HepG2 (cell line): ENCODE measurements around the gene DUSP16. TPM values are rescaled to one million over a fixed set of nuclear protein-coding genes. Genes with fewer than 3 reads are reported as not detected.

ENCODE experiments used
- ATAD3A ChIP-seq: sonication (generic); formaldehyde crosslinking; IDR thresholded peaks from 2 replicates; pipeline ENCODE4 v1.4.0; 2020; ENCODE audit warnings: missing genetic modification reagents
- CBX5 ChIP-seq: sonication (generic); formaldehyde crosslinking; IDR thresholded peaks from 2 replicates; pipeline ENCODE4 v1.4.0; 2020; ENCODE audit warnings: missing genetic modification reagents, borderline replicate concordance
- FOXA3 ChIP-seq: IDR thresholded peaks from 2 replicates; pipeline ENCODE4 v1.6.1; 2016; ENCODE audit warnings: missing genetic modification reagents, missing compliant biosample characterization
- HIC2 ChIP-seq: sonication (generic); formaldehyde crosslinking; IDR thresholded peaks from 2 replicates; pipeline ENCODE4 v1.9.0; 2022; ENCODE audit warnings: low read depth, missing genetic modification reagents
- KDM5A ChIP-seq: fragments of 200-600 bp; sonication (generic); IDR thresholded peaks from 2 replicates; pipeline ENCODE4 v1.7.0; 2018; ENCODE audit warnings: antibody characterized with exemption, mild to moderate bottlenecking, low read length, borderline replicate concordance
- NCOA2 ChIP-seq: sonication (generic); formaldehyde crosslinking; IDR thresholded peaks from 2 replicates; pipeline ENCODE4 v1.8.0; 2022; ENCODE audit warnings: inconsistent platforms
- NFIC ChIP-seq: IDR thresholded peaks from 2 replicates; pipeline ENCODE4 v1.6.1; 2012; ENCODE audit warnings: mild to moderate bottlenecking, low read length, inconsistent platforms
- SMC3 ChIP-seq: IDR thresholded peaks from 2 replicates; pipeline ENCODE4 v1.6.1; 2011; ENCODE audit warnings: low read length, improper control_type of control experiment
- WIZ ChIP-seq: sonication (generic); formaldehyde crosslinking; IDR thresholded peaks from 2 replicates; pipeline ENCODE4 v1.5.1; 2020; ENCODE audit warnings: mild to moderate bottlenecking, missing genetic modification reagents
- YEATS2 ChIP-seq: sonication (generic); formaldehyde crosslinking; IDR thresholded peaks from 2 replicates; pipeline ENCODE4 v1.4.0; 2020; ENCODE audit warnings: missing genetic modification reagents, borderline replicate concordance
- ZNF501 ChIP-seq: sonication (generic); formaldehyde crosslinking; IDR thresholded peaks from 2 replicates; pipeline ENCODE4 v1.5.1; 2020; ENCODE audit warnings: mild to moderate bottlenecking, moderate library complexity, missing genetic modification reagents
- ZNF543 ChIP-seq: sonication (generic); formaldehyde crosslinking; IDR thresholded peaks from 2 replicates; pipeline ENCODE4 v1.4.0; 2020; ENCODE audit warnings: mild to moderate bottlenecking, missing genetic modification reagents
- ZNF775 ChIP-seq: sonication (generic); formaldehyde crosslinking; IDR thresholded peaks from 2 replicates; pipeline ENCODE4 v1.4.0; 2020; ENCODE audit warnings: missing genetic modification reagents, mild to moderate bottlenecking, moderate library complexity, borderline replicate concordance
- polyA plus RNA-seq, 8 experiments: library from polyadenylated mRNA; depleted of rRNA in 3 of 8; stranded (reverse) in 7 of 8; unstranded in 1 of 8; fragments of >200 nt; fragmentation: Illumina TruSeq in 4 of 8; extraction: Trizol in 4 of 8; gene quantifications; 2 replicates each; pipeline versions ENCODE4 v1.2.1 to v1.2.3, GENCODE V29; 2011 to 2016; ENCODE audit warnings: low read depth in 4 of 8, missing spikeins in 1 of 8, mixed read lengths in 1 of 8; ENCODE audit not compliant: insufficient read depth in 1 of 8
- total RNA-seq, 5 experiments: library from RNA; depleted of rRNA; stranded (reverse); fragments of >200 nt; fragmentation: Illumina TruSeq; extraction: Trizol; gene quantifications; 2 replicates each; pipeline ENCODE4 v1.2.3, GENCODE V29; 2016; ENCODE audit warnings: low read depth in 1 of 5
- TF ChIP-seq, protein P1 (sequence below): sonication (generic); formaldehyde crosslinking; IDR thresholded peaks from 2 replicates; pipeline ENCODE4 v1.4.0; 2020; ENCODE audit warnings: missing genetic modification reagents, mild to moderate bottlenecking, borderline replicate concordance
- TF ChIP-seq, protein P2 (sequence below): sonication (generic); formaldehyde crosslinking; IDR thresholded peaks from 2 replicates; pipeline ENCODE4 v1.4.0; 2020; ENCODE audit warnings: missing genetic modification reagents
- TF ChIP-seq, protein P3 (sequence below), 2 experiments: fragments of 450-650 bp in 1 of 2; sonication (generic) in 1 of 2; formaldehyde crosslinking; IDR thresholded peaks; 2 replicates each; pipeline versions ENCODE4 v1.5.0 to v1.8.0; 2020 to 2022; ENCODE audit warnings: mild to moderate bottlenecking in 1 of 2, missing genetic modification reagents in 1 of 2
- TF ChIP-seq, protein P4 (sequence below): sonication (generic); formaldehyde crosslinking; IDR thresholded peaks from 2 replicates; pipeline ENCODE4 v1.5.0; 2020; ENCODE audit warnings: missing genetic modification reagents

The DUSP16 gene
- total and polyA plus RNA-seq, 2 of the 13 experiments (the other 11 are each of a cell fraction or from before 2014, with no cell fraction given), result 45.7 to 46.6 TPM

- TF ChIP-seq, protein P1, sequence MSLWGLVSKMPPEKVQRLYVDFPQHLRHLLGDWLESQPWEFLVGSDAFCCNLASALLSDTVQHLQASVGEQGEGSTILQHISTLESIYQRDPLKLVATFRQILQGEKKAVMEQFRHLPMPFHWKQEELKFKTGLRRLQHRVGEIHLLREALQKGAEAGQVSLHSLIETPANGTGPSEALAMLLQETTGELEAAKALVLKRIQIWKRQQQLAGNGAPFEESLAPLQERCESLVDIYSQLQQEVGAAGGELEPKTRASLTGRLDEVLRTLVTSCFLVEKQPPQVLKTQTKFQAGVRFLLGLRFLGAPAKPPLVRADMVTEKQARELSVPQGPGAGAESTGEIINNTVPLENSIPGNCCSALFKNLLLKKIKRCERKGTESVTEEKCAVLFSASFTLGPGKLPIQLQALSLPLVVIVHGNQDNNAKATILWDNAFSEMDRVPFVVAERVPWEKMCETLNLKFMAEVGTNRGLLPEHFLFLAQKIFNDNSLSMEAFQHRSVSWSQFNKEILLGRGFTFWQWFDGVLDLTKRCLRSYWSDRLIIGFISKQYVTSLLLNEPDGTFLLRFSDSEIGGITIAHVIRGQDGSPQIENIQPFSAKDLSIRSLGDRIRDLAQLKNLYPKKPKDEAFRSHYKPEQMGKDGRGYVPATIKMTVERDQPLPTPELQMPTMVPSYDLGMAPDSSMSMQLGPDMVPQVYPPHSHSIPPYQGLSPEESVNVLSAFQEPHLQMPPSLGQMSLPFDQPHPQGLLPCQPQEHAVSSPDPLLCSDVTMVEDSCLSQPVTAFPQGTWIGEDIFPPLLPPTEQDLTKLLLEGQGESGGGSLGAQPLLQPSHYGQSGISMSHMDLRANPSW (CRISPR knock-in tag), result no peak
- TF ChIP-seq ATAD3A (CRISPR knock-in tag) (no peak), NCOA2 (peak; percentile 67), ZNF775 (CRISPR knock-in tag) (no peak), FOXA3 (CRISPR knock-in tag) (peak; percentile 84), WIZ (CRISPR knock-in tag) (no peak), NFIC (peak; percentile 59; the same call in 1 of the 2 replicates), ZNF501 (CRISPR knock-in tag) (no peak), SMC3 (no peak), KDM5A (no peak), CBX5 (CRISPR knock-in tag) (no peak), ZNF543 (no peak), YEATS2 (CRISPR knock-in tag) (no peak), HIC2 (CRISPR knock-in tag) (no peak)
- TF ChIP-seq, protein P2, sequence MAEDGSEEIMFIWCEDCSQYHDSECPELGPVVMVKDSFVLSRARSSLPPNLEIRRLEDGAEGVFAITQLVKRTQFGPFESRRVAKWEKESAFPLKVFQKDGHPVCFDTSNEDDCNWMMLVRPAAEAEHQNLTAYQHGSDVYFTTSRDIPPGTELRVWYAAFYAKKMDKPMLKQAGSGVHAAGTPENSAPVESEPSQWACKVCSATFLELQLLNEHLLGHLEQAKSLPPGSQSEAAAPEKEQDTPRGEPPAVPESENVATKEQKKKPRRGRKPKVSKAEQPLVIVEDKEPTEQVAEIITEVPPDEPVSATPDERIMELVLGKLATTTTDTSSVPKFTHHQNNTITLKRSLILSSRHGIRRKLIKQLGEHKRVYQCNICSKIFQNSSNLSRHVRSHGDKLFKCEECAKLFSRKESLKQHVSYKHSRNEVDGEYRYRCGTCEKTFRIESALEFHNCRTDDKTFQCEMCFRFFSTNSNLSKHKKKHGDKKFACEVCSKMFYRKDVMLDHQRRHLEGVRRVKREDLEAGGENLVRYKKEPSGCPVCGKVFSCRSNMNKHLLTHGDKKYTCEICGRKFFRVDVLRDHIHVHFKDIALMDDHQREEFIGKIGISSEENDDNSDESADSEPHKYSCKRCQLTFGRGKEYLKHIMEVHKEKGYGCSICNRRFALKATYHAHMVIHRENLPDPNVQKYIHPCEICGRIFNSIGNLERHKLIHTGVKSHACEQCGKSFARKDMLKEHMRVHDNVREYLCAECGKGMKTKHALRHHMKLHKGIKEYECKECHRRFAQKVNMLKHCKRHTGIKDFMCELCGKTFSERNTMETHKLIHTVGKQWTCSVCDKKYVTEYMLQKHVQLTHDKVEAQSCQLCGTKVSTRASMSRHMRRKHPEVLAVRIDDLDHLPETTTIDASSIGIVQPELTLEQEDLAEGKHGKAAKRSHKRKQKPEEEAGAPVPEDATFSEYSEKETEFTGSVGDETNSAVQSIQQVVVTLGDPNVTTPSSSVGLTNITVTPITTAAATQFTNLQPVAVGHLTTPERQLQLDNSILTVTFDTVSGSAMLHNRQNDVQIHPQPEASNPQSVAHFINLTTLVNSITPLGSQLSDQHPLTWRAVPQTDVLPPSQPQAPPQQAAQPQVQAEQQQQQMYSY (CRISPR knock-in tag), result no peak
- TF ChIP-seq, protein P3, sequence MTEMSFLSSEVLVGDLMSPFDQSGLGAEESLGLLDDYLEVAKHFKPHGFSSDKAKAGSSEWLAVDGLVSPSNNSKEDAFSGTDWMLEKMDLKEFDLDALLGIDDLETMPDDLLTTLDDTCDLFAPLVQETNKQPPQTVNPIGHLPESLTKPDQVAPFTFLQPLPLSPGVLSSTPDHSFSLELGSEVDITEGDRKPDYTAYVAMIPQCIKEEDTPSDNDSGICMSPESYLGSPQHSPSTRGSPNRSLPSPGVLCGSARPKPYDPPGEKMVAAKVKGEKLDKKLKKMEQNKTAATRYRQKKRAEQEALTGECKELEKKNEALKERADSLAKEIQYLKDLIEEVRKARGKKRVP (CRISPR knock-in tag; IDR thresholded peaks at IDR 0.05), result peak in 1 of 2 experiments; percentile 40; a peak in 1 of 4 replicates
- TF ChIP-seq, protein P4, sequence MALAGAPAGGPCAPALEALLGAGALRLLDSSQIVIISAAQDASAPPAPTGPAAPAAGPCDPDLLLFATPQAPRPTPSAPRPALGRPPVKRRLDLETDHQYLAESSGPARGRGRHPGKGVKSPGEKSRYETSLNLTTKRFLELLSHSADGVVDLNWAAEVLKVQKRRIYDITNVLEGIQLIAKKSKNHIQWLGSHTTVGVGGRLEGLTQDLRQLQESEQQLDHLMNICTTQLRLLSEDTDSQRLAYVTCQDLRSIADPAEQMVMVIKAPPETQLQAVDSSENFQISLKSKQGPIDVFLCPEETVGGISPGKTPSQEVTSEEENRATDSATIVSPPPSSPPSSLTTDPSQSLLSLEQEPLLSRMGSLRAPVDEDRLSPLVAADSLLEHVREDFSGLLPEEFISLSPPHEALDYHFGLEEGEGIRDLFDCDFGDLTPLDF (CRISPR knock-in tag), result no peak
Observed at GRCh38 chr12:12488823-12489550, 73.7 kb downstream of the DUSP16 start (continued).
